ENCODE results near the gene SLC26A11.
A peak's percentile ranks its signal among the peaks of the same experiment; 100 is the strongest.
"Not testable (repeated sequence)": the region's sequence is repeated elsewhere in the genome, so short reads cannot be mapped to it uniquely, and the experiment has no call there.

SLC26A11 gene

DNA sequence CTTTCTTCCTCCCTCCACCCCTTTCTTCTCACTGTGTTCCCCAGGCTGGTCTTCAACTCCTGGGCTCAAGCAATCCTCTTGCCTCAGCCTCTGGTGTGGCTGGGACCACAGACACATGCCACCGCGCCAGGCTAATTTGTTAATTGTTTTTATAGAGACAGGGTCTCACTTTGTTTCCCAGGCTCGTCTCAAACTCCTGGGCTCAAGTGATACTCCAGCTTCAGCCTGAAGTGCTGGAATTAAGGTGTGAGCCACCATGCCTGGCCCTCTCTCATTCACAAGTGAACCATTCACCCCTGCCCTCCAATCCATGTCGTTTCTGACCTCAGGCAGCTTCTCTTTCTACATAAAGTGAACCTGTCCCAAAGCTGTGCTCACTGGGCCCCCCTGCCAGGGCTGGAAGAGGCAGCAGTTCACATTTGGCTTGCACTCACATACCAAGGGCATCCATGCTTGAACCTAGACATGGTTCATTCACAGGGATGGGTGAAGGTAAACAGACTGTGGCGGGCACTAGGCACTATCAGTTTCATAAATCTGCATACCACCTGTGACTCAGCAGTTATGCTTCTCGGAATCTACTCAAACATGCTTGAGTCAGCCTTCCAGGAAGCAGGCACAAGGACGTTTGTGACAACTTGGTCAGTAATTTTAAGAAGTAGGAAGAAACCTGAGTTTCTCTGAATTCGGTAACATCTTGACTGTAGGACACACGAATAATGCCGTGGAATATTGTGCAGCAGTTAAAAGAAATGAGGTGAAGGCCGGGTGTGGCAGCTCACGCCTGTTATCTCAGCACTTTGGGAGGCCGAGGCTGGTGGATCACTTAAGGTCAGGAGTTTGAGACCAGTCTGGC is 34.4 kb downstream of the SLC26A11 start:
- in situ Hi-C loops (cut with HindIII; ENCODE audit: low sequenced_read_pairs): no loop called here
- peak; percentile 51 for DNase-seq (ENCODE audit: low read depth)
- H3K4me3 ChIP-seq (ENCODE audit: low read depth, low read length): no peak overlapping the region
- TF ChIP-seq, protein P1, sequence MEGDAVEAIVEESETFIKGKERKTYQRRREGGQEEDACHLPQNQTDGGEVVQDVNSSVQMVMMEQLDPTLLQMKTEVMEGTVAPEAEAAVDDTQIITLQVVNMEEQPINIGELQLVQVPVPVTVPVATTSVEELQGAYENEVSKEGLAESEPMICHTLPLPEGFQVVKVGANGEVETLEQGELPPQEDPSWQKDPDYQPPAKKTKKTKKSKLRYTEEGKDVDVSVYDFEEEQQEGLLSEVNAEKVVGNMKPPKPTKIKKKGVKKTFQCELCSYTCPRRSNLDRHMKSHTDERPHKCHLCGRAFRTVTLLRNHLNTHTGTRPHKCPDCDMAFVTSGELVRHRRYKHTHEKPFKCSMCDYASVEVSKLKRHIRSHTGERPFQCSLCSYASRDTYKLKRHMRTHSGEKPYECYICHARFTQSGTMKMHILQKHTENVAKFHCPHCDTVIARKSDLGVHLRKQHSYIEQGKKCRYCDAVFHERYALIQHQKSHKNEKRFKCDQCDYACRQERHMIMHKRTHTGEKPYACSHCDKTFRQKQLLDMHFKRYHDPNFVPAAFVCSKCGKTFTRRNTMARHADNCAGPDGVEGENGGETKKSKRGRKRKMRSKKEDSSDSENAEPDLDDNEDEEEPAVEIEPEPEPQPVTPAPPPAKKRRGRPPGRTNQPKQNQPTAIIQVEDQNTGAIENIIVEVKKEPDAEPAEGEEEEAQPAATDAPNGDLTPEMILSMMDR (IDR thresholded peaks at IDR 0.05; ENCODE audit: low read depth, low read length, missing control alignments): no peak

DNA sequence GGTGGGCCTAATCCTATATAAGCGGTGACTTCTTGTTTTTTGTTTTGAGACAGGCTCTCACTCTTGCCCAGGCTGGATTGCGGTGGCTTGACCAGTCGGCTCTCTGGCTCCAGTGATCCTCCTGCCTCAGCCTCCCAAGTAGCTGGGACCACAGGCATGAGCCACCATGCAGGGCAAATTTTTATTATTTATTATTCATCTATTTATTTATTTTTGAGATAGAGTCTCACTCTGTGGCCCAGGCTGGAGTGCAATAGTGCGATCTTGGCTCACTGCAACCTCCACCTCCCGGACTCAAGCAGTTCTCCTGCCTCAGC is 35.8 kb downstream of the SLC26A11 start:
- in situ Hi-C loops (cut with HindIII; ENCODE audit: low sequenced_read_pairs): no loop called here
- DNase-seq (ENCODE audit: low read depth): no peak
- TF ChIP-seq, protein P1 (IDR thresholded peaks at IDR 0.05; ENCODE audit: low read depth, low read length, missing control alignments): no peak
- H3K4me3 ChIP-seq (ENCODE audit: low read depth, low read length): no peak overlapping the region

DNA sequence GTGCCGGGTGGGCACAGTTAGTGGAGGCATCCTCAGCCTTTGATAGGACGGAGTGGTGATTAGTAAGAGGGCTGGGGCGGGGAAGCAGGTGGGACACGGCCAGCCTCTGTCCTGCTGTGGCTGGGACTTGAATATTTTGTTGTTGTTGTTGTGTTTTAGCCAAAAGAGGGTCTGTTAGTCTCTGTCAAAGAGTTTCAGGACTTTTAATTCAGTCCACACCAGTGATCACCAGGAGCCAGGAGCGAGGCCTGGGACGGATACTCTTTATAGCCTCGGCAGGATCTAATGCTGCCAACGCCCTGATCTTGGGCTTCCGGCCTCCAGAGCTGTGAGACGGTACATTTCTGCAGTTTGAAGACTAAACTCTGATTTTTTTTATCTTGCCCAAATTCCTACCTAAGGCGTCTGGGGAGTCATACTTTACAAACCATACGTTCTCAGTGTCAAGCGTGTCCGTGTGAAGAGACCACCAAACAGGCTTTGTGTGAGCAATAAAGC is 37.5 kb downstream of the SLC26A11 start:
- in situ Hi-C loops (cut with HindIII; ENCODE audit: low sequenced_read_pairs): no loop called here
- TF ChIP-seq, protein P1 (IDR thresholded peaks at IDR 0.05; ENCODE audit: low read depth, low read length, missing control alignments): no peak
- DNase-seq (ENCODE audit: low read depth): no peak
- no peak overlapping the region for H3K4me3 ChIP-seq (ENCODE audit: low read depth, low read length)

DNA sequence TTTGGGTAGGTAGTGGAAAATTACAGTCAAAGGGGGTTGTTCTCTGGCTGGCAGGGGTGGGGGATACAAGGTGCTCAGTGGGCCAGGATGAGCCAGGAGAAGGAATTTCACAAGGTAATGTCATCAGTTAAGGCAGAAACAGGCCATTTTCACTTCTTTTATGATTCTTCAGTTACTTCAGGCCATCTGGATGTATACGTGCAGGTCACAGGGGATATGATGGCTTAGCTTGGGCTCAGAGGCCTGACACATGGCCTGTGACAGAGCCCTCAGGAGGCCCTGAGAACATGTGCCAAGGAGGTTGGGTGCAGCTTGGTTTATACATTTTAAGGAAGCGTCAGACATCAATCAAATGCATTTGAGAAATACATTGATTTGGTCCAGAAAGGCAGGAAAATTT is 38.1 kb downstream of the SLC26A11 start:
- H3K4me3 ChIP-seq (ENCODE audit: low read depth, low read length); in situ Hi-C loops (cut with HindIII; ENCODE audit: low sequenced_read_pairs); DNase-seq (ENCODE audit: low read depth): not testable (repeated sequence)

DNA sequence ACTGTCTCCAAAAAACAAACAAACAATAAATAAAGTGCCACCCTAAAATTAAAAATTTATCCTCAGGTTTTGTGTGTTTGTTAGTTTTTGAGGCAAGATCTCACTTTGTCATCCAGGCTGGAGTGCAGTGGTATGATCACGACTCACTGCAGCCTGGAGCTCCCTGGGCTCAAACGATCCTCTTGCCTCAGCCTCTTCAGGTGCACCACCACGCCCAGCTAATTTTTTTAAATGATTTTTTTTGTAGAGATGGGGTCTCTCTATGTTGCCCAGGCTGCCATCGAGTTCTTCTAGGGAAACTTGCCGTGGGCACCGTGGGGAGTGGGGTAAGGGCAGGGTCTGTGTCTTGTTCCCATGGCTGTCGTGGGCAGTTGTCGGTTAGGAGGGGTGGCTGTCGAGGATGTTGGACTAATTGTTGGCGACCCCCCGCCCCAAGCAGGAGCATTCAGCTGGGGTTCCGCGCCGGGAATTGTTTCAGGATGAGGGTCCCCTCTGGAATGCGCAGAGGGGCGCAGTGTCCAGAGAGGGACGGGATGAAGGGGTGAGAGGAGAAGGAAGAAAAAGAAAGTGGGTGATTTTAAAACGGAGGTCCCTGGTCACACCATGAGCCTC is 39.3 kb downstream of the SLC26A11 start:
- no peak for DNase-seq (ENCODE audit: low read depth)
- peak overlapping the region; percentile 41 for H3K4me3 ChIP-seq (ENCODE audit: low read depth, low read length)
- in situ Hi-C loops (cut with HindIII; ENCODE audit: low sequenced_read_pairs): no loop called here
- TF ChIP-seq, protein P1 (IDR thresholded peaks at IDR 0.05; ENCODE audit: low read depth, low read length, missing control alignments): no peak

DNA sequence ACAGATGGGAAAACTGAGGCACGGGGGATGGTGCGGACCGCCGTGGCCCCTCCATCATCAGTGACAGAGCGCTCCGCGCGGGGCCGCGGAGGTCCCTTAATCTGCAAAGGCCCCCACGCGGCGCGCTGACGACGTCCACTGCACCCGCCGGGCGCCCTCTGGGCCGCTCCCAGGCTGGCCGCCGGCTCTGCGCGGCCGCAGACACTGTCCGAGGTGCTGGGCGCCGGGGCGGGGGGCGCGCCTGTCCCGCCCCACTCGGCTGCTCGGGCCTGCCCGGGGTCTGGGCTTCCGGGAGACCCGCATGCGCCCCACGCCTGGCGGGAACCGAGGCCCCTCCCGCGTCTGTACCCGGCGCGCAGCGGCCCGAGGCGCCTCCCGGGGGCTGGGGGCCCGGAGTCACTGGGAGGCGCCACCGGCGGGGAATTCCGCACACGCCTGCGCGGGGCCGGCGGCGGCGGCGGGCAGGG is 39.9 kb downstream of the SLC26A11 start:
- peak; percentile 18 for DNase-seq (ENCODE audit: low read depth)
- in situ Hi-C loops (cut with HindIII; ENCODE audit: low sequenced_read_pairs): no loop called here
- peak overlapping the region; percentile 41 for H3K4me3 ChIP-seq (ENCODE audit: low read depth, low read length)
- TF ChIP-seq, protein P1 (IDR thresholded peaks at IDR 0.05; ENCODE audit: low read depth, low read length, missing control alignments): no peak

DNA sequence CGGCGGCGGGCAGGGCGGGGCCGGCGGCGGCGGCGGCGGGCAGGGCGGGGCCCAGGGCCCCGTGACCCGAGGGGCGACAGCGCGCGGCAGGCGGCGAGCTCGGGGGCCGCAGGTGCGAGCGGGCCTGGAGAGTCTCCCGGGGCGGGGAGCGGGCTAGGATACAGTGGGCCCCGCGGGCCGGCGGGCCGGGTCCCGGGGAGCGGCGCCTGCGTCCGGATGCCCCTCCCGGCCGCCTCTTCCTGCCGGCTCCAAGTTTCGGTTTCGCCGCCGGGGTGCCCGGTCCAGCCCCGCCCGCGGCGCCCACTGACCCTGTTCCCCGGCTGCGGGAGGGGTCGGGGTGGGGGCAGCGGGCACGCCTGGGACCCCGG is 40.5 kb downstream of the SLC26A11 start, which contains the start of gene RNF213:
Gene RNF213 (plus strand): TSS at position 62 of the 368 bp plus-strand sequence. CDS start 2,830 bp downstream, outside the sequence.
- TF ChIP-seq, protein P1 (IDR thresholded peaks at IDR 0.05; ENCODE audit: low read depth, low read length, missing control alignments): no peak
- DNase-seq (ENCODE audit: low read depth): no peak
- in situ Hi-C loops (cut with HindIII; ENCODE audit: low sequenced_read_pairs): no loop called here
- peak within 1 kb of the TSS; percentile 85 for H3K4me3 ChIP-seq (ENCODE audit: low read depth, low read length)
